NCI-H2196 treated with DMSO at 0.1 percent for 48 hours (cell line): Measurements from ENCODE around the gene RRP15.
"Not testable (repeated sequence)": the region's sequence is repeated elsewhere in the genome, so short reads cannot be mapped to it uniquely, and the experiment has no call there.

Experiments
- DNase-seq: peaks from one replicate; lab custom pipeline; 2025; ENCODE audit not compliant: unreplicated experiment; lab: John Stamatoyannopoulos, UW

Gene RRP15

DNA sequence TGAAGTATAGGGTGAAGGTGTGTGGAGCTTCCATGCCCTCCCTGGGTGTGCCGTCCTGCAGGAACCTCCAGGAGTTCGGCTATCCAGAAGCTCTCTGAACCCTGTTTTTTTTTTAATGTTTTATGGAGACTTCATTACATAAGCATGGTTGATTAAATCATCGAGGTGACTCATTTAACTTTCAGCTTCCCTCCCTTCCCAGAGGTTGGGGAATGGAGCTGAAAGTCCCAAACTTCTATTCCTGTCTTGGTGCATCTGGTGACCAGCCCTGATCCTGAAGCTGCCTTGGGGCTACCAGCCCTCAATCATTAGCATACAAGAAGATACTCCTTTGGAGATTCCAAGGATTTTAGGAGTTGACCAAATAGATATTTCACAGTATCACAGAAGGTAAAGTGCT, 9.5 kb downstream of the RRP15 start:
- DNase-seq, result no peak

DNA sequence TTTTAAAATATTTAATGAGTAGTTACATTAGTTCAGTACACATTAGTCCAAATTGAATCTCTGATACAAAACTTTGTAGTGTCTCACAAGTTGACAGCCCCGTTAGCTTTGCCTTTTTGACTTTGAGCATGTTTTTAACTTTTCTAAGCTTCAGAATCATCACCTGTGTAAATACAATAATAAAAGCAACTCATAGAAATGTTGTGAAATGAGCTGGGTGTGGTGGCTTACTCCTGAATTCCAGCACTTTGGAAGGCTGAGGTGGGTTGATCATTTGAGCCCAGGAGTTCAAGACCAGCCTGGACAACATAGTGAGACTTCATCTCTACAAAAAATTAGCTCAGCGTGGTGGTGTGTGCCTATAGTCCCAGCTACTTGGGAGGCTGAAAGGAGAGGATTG, 11.1 kb downstream of the RRP15 start:
- no peak for DNase-seq

DNA sequence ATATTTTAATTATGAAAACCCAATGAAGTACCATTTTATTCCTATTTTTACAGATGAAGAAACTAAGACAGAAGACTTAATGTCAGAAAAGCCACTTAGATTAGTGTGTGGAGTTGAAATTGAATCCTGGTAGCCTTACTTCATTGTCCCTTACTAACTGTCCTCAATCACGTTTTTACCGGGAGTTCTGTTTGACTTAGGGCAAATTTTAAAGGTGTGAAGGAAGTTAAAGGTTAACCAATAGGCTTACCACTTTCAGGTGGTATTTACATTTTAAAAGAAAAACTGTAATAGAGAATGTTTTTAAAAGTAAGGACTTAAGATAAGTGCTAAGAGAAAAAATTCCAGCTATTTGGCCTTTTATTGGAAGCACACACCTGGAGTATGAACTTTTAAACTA, 12.4 kb downstream of the RRP15 start:
- DNase-seq, result no peak

DNA sequence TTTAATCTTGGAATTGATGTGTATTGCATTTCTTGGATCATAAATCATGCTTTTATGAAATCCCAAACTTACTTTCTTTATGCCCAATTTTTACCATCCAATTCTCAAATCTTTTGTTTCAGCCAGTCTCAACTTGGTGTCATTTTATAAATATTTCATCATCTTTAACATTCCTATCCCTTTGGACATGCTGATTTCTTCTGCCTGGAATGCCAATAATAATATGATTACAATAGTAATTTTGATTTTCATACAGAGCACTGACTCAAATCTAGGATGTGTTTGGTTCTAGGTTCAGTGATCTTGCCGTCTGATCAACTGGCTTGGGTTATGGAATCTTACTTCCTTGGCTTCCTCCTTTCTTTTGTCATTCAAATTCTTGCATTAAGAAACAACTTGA, 12.8 kb downstream of the RRP15 start:
- DNase-seq, result no peak

DNA sequence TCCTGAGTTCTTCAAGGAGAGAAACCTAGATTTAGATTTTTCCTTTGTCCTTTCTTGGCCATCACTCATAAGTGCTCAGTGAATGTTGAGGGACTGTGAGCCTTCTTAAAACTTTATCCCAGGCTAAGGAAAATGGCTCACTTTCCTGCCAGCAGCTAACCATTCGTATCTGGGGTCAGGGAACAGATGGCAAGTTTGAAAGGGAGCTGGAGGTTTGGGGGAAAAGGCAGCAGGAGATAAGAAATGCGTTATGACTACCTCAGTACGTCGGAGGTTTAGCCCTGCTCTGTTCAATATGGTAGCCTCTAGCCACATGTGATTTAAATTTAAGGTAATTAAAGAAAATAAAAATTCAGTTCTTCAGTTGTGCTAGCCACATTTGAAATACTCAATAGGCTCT, 13.3 kb downstream of the RRP15 start:
- DNase-seq, result no peak

DNA sequence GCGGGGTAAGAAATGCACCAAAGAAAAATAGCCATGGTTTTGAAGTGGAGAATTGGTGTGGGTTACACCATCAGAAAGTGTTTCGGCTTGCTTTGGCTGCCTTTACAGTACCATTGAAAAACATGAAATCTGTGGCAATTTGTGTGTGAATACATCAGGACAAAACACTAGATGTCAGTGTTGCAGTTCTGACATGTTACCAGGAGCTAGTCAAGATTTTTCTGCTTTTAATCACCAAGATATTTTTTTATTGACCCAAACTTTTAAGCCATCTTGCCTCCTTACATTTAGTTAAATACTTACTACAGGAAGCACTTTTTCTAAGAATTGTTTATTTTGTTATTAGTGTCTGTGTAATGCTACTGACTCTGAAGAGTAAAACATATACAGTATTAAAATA, 14.3 kb downstream of the RRP15 start:
- DNase-seq, result no peak

DNA sequence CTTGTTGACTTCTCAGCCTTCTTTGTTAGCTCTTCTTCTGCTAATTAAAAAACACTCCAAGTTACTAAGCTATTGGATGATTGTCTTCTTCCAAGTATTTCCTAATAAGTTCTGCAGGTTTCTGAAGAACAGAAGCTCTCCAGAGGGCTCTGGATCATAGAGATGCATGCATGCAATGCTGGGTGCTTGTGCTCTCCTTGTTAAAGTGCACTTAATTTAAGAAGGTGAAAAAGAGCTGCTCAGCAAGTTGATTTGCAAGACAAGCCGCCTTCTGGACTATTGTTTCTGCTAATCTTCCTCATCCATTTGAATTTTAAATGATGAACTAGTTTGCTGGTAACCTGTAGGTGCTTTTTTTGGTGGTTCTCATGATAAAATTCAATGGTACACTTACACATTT, 16.1 kb downstream of the RRP15 start:
- no peak for DNase-seq

DNA sequence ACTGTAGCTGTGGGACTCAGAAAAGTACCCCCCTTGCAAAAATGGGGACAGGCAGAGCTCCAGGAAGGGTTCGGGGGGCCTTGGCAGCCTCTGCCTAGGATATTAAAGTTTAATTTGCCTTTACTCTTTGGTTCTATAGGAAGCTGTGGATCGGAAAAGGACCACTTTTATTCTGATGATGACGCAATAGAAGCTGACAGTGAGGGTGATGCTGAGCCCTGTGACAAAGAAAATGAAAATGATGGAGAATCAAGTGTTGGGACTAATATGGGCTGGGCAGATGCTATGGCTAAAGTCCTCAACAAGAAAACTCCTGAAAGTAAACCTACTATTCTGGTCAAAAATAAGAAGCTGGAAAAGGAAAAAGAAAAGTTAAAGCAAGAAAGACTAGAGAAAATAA, 17.1 kb downstream of the RRP15 start:
- DNase-seq, result no peak

DNA sequence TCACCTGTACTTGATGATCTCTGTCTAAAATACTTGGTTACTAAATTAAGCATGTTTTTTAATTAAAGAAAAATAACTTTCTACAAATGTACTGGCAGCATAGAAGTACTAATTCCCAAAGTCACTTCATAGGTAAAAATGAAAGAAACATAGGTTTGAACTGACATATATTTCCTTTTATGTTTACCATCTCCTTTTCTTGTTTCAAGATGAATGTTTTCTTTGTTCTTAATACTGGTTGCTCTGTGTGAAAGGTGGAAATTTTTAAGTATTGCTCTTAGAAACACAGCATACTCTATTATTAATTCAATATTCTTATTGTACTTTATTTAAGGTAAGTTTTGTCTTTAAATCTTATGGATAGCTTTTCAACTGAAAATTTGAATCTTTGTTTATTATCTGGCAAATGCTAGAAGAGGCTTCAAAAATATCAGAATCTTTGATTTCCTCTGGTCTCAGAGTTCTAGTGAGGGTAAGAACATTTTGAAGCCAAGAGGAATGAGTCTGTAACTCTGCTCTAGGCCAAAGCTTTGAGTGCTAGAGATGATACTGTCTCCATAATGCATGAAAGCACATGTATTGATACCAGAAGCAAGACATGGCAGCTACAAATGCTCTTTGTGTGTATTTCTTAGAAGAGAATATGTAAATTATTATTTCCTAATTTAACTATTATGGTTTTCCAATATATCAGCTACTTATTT, 18.2 kb downstream of the RRP15 start:
- DNase-seq, result no peak

DNA sequence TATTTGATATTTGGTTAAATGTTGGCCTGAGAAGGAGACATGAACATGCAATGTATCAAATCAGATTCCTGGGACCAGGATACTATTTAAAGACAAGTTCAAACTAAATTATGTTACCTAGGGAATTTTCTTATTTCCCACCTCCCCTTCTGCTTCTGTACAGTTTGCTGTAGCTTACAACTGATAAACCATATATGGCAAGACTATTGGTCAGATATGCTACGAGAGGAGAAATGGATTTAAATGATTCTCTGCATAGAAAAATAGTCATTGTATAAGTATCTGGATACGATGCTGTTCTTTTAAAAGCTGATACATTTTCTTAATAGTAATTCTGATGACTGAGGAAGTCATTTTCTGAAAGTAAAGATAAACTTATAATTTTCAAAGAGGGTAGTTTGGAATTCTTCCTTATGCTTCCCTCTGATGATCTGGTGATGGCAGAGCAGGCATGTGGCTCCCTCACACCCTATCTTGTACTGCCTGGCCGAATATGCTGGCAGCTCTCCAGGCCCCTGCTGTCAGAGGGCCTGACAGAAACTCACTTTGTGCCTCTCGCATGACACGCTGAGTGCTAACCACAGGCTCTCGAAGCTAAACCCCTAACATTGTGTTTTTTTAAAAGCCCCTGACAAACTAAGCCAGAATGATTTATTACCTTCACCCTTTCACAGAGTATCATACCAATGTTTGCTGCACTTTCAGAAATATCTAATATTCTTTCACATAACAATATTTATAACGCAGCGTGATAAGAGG, 19.4 kb downstream of the RRP15 start:
- no peak for DNase-seq

DNA sequence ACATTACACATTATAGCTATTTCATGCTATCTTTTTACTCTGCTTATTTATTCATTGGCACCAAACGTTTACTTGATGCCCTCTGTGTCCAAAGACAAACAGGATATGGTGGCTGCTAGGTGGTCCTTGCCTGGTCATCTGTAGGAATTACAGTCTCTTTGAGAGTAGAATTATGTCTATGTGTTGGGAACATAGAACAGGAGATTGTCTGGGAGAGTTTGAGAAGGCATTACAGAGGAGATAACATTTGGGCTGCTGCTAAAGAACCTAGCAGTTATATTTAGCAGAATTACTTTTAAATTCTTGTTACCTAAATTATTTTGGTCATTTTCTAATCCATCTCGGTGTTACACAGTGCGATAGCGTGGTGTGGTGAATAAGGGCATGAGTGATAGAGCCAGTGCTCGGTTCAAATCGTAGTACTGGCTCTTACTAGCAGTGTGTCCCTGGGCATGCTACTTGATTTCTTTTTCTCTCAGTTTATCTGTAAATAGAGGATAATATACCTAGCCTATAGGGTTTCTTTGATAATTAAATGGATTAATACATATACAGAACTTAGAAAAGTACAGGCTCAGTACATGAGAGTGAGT, 20.5 kb downstream of the RRP15 start:
- DNase-seq, result no peak

DNA sequence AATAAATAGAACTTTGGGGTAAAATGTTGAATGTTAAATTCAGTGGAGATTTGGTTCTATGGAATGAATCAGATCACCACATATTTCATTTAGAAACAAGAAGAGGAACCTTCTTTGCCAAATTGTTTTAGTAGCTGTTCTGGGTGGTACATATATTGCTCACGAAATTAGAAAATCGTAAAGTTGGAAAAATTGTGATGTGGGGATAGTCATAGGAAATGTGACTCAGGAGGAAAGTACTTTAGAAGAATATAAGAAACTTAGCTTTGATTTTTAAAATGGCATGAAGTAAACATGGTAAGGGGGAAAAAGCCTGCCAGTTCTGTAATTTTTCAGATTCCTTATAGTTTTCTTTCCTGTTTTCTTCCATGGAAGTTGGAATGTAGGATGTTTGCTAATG, 27.4 kb downstream of the RRP15 start:
- no peak for DNase-seq

DNA sequence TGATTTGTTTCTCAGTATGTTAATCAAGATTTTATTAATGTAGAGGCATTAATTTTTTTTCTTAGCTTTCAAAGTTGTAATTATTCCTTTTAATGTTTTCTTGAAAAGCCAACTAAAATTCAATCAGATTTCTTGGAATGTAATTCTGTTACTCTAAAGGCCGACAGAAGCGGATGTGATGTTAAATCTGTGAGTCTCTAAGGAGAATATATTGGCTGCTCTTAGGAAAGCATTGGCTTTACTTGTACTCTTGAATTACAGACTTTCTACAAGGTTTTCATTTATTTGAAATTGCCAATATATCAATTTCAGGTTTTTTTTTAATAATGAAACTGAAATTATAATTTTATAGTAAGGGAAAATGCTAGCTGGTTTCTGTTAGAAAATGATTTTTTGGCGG, 29.2 kb downstream of the RRP15 start:
- DNase-seq, result no peak

DNA sequence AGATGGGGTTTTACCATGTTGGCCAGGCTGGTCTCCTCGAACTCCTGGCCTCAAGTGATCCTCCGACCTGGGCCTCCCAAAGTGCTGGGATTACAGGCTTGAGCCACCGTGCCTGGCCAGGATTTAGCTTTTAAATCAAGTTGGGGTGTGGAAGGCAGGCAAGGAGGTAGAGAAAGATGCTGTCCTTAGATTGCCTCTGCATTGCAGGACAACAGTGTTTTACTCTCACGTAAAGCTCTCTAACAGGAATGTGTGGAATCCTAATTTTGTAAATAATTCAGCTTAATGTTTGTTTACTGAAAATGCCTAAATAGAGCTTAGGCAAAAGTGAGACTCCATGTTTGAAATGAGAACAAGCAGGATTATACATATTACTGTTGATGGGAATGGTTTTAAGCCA, 30.5 kb downstream of the RRP15 start:
- DNase-seq, result no peak

DNA sequence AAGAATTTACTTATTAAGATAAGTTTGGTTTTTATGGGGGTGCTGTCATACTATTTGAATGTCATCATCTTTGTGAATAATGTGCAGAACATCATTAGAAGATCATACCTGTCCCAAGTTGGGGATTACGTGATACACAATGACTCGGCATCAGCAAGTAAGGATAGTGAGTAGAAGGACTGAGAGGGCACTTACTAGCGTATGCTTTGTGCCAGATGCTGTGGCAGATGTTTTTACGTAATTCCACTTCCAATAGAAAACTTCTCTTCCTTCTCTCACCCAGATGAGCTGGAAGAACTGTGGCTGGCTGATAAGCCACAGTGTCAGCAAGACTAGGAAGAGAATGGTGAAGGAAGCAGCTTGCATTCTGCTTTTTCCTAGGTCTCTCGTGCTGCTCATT, 32.0 kb downstream of the RRP15 start:
- no peak for DNase-seq

DNA sequence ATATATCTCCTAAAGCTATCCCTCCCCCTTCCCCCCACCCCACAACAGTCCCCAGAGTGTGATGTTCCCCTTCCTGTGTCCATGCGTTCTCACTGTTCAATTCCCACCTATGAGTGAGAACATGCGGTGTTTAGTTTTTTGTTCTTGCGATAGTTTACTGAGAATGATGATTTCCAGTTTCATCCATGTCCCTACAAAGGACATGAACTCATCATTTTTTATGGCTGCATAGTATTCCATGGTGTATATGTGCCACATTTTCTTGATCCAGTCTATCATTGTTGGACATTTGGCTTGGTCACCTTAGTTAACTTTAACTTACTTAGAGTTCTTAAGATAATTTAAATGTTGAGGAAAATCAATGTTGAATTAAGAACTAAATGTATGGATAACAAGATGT, 35.1 kb downstream of the RRP15 start:
- not testable (repeated sequence) for DNase-seq

DNA sequence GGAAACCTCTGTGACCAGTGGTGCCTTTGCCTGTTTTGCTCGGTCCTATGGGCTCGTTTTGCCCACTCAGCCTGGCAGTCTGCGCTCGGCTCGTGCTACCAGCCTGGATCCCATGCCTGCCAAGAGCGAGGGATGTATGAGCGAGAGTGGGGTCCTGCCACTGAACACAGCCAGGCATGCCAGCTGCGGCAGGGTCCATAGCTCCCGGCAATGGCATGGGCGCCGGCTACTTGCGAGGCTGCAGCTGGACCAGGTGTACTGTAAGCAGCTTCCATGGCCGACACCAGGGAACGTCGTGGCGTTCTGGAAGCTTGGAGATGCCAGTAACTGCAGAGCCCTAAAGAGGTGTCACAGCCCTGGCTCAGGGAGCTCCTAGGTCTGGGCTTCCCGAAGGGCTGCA, 37.7 kb downstream of the RRP15 start:
- DNase-seq, result no peak

DNA sequence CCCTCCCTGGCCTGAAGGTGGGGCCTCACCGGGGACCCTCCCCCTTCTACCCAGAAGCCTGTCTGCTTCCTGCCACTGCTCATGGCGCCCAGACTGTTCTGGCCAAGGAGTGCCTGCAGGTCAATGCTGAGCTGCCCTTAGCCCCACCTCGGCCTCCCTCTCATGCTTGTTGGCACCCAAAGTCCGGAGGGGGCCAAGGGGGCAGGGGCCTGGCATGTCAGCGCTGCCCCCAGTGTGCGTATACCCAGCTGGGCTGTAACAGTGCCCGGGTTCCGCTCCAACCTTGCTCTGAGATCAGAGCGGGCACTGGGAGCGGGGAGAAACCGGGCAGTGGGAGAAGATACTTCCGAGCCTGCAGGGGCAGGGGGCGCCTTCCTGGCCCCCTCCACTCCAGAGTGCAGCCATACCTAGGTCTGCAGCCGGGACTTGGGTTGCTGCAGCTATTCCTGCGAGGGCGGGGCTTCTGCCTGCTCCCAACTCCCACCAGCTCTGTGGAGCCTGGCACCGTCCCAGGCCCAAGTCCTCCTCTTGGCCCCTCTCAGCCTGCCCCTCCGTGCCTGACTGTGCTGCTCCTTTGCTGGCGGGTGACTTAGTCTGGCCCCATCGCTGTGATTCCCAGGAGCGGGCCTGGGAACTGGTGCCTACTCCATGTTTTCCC, 38.6 kb downstream of the RRP15 start:
- DNase-seq, result no peak

DNA sequence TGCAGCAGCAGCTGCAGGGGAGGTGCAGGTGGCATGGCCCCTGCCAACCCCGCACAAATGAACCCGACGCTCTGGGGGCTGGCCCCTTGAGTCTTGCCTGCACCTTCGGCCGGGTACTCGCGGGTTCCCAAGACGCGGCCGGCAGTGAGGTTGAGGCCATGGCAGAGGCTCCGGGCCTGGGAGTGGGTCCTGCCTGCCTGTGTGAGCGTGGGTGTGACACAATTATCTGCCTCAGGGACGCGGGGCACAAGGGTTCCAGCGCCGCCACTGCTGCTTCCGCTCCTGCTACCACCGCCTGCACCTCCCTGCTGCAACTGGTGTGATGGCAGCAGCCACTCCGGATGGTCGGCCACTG, 39.1 kb downstream of the RRP15 start:
- no peak for DNase-seq

DNA sequence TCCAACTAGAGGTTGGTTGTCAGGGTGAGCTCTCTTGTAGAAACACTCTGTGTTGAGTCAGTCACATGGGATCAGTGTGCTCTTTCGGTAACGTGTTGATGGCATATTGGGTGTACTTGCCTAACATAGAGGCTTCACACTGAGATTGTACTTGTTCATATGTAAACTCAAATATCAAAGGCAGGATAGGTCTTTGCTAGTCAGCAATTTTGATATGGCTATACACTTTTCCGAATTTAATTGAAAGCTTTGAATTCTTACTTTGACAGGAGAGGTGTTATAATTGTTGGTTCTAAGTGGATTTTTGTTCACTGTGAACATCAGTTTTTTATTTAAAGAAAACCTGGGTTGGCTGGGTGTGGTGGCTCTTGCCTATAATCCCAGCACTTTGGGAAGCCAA, 43.7 kb downstream of the RRP15 start:
- DNase-seq, result no peak

DNA sequence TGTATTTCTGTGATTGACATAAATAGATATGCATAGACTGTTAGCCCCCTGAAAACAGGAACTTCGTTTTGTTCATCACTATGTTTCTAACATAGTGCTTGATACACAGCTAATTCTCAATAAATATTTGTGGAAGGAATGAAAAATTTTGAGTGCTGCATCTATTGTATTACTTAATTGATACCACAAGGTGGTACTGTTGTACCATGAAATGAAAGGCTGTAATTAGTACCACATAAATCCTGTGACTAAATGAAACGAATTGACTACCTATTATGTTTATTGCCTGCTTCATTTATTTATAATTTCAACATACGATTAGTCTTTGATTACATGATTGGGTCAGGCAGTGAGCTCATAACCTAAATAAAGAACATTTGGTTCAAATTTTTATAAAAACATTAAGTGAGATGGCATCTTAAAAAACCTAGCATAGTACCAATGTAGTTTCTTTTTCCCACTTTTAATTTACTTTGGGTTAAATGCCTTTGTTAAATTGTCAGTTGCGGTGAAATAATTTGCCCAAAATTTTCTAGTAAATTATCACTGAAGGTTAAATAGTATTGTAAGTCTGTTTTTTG, 45.0 kb downstream of the RRP15 start:
- DNase-seq, result no peak

DNA sequence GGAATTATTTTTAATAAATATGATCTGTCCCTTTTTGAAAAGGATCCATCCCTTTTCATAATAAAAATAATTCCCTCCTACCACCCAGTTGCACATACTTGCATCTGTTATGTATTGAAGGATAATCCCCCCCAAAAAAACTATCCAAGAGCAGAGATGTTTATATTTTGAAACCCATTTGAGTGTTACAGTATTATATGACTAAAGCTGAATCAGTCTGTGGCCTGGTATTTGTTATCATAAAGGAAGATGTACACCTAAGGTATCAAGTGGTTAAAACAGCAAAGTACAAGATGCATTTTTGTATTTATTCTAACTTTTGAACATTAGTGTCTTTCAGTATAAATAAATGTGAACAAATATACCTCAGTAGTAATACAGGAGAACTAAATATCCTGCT, 47.3 kb downstream of the RRP15 start:
- DNase-seq, result no peak
